Coronary artery (tissue), 2 donors: ENCODE measurements around the gene ATF3.

Source experiments
- DNase-seq: peaks from one replicate; pipeline ENCODE4 v3.0.0-alpha.2; 2017; ENCODE audit warnings: low spot score
- H3K27ac ChIP-seq, 2 donors: fragments of 200-600 bp; sonication (generic); one replicate each; pipeline ENCODE4 v1.5.1; 2016 to 2019
- H3K4me3 ChIP-seq: fragments of 200-600 bp; sonication (generic); 2 replicates; pipeline ENCODE4 v1.5.1; 2016; ENCODE audit warnings: mild to moderate bottlenecking, moderate library complexity
- TF ChIP-seq, protein P1 (sequence below): fragments of 200-600 bp; sonication (generic); IDR thresholded peaks from one replicate; pipeline ENCODE4 v1.5.1; 2019; ENCODE audit warnings: antibody characterized with exemption

Gene ATF3

DNA sequence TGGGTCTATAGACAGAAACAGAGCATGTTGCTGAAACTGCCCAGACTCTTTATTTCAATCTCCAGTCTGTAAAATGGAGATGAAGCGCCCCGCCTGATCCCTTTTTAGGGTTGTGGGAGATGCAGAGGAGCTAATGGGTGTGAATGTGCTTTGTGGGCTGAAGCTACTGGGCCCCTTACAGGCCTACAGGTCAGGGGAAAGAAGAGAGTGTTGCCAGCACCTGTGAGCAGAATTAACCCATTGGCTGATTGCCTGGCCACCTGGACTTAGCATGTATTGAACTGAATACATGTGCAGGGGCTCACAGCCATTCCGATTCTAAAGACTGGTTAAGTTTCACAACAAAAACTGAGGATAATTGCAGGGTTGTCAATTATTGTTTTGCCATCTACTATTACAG is 13.9 kb upstream of the ATF3 start:
- H3K27ac ChIP-seq = no peak overlapping the region
- TF ChIP-seq, protein P1, sequence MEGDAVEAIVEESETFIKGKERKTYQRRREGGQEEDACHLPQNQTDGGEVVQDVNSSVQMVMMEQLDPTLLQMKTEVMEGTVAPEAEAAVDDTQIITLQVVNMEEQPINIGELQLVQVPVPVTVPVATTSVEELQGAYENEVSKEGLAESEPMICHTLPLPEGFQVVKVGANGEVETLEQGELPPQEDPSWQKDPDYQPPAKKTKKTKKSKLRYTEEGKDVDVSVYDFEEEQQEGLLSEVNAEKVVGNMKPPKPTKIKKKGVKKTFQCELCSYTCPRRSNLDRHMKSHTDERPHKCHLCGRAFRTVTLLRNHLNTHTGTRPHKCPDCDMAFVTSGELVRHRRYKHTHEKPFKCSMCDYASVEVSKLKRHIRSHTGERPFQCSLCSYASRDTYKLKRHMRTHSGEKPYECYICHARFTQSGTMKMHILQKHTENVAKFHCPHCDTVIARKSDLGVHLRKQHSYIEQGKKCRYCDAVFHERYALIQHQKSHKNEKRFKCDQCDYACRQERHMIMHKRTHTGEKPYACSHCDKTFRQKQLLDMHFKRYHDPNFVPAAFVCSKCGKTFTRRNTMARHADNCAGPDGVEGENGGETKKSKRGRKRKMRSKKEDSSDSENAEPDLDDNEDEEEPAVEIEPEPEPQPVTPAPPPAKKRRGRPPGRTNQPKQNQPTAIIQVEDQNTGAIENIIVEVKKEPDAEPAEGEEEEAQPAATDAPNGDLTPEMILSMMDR = no peak
- DNase-seq = no peak
- H3K4me3 ChIP-seq = no peak overlapping the region

DNA sequence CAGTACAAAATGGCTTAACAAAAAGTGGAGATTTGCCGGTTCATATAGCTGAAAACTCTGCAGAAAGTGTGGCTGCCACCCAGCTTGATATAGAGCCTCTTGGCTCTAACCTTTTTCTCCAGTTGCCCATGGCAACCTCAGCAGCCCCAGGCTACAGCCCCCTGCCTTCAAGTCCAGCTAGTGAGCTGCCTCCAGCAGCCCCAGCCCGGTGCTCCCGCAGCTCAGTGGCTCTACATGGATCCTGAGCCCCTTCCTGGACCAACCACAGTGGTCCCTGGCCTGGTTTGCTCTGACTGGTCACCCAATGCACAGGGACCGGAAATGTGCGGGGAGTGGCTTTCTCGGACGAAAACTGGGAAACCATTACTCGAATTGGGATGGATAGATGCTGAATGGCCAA is 13.3 kb upstream of the ATF3 start:
- no peak for DNase-seq
- TF ChIP-seq, protein P1 = no peak
- H3K4me3 ChIP-seq = no peak overlapping the region
- no peak overlapping the region for H3K27ac ChIP-seq

DNA sequence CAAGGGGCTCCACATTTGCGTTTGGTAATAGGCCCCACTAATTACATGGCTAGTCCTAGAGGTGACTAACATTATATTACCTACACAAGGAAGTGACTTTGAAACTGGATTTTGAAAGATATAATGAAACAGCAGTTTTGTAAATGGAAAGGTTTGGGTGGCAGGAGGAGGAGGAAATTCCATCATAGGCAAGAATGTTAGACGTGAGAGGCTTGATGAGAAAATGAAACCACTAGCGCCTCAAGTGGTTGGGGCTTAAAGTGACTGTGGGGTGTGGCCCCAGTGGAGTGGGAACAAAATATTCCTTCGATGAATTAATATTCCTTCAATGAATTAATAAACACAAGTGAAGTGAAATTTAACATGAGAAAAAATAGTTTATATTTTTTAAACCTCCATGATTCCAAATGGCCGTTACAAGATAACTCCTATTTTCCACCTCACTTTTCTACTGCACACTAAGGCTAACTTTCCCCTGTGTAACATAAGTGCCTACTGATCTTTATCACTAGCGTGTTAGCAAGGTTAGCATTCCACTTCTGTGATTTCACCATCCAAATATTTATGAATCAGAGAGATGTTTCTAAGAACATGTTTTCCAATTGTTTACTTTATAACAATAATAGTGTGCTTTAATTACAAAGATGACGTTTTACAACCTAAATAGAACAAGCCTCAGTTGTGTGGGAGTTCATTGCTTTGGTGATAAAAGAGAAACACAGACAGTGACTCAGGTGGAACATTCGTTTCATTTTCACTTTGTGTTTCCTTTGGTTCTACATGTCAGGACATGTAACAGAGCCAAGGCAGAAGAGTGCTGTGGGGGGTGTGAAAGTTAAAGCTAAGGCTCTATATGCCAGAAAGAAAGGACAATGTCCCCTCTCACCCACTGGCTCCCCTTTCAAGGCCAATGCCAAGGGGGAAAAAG is 12.5 kb upstream of the ATF3 start:
- TF ChIP-seq, protein P1 = no peak
- no peak overlapping the region for H3K27ac ChIP-seq
- H3K4me3 ChIP-seq = peak overlapping the region; percentile 29
- DNase-seq = no peak

DNA sequence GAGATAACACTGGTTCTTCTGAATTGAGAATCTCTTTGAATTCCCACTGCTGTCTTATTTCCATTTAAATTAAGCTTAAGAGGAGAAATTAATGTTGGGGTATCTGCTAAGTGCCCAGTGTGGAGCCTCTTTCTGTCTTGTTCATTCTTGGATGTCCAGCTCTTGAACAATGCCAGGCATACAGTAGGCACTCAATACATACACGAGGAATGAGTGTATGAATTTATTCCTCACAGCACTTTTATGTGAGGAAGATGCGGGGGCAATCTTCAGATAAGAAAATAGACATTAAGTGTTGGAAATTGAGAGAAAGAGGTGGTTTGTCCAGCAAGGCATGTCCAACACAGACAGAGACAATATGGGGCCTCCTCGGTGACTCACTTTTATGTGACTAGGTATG is 11.8 kb upstream of the ATF3 start:
- no peak for DNase-seq
- TF ChIP-seq, protein P1 = no peak
- Histone ChIP-seq H3K27ac (no peak overlapping the region), H3K4me3 (no peak overlapping the region)

DNA sequence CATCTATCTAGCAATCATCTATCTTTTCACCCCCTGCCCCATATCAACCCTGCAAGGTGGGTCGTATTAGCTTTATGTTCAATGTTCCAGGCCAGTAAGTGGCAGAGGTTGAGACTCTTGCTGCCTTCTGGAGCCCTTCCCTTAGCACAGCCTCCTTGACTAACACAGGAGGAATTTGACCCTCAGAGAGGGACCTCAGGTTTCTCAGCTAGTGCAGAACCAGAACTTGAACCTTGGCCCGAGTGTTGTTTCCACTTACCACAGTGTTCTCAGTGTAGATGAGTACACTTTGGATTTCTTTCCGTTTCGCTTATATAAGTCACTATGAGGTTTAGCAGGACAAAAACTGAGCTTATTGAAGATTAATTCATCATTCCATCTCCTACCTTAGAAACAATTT is 11.1 kb upstream of the ATF3 start:
- Histone ChIP-seq H3K27ac (no peak overlapping the region), H3K4me3 (no peak overlapping the region)
- TF ChIP-seq, protein P1 = no peak
- no peak for DNase-seq

DNA sequence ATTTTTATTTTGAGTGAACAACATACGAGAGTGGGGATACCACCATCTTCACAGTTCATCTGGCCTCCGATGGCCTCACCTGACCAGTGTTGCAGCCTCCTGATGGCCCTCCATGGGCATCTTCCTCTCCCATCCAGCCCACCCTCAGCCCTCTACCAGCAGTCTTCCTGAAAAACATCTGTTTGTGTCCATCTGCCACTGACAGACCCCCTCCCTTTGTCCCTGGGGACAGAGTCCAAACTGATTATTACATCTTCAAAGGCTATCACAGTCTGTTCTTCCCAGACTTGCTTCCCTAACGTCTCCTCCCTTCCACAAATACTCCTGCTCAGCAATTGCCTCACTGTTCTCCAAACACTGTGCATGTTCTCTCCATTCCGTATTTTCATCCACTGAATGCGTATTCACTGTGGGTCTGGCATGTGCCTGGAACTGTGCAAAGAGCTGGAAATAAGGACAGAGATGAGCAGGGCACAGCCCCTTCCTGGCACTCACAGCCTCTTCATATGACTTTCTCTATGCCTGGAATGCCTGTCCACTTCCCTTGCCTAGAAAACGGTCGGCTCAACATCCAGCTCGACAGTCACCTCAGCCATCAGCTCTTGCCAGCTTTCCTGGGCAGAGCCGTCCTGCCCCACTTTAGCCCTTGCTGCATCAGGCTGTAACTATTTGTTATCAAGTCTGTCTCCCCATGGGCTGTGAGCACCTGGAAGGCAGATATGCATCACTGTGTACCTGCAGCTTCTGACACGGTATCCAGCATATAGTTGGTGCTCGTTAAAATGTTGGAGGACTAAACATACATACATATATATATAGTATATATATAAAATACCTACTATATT is 8.3 kb upstream of the ATF3 start:
- TF ChIP-seq, protein P1 = no peak
- H3K27ac ChIP-seq = no peak overlapping the region
- DNase-seq = no peak
- H3K4me3 ChIP-seq = no peak overlapping the region
